HG02884 (cell line): ENCODE measurements around the gene TAS2R42.

Experiments
- ATAC-seq: cut with Tn5 transposase; IDR thresholded peaks from one replicate; pipeline ENCODE4 v1.9.1; 2021; ENCODE audit warnings: mild to moderate bottlenecking, moderate library complexity; ENCODE audit not compliant: unreplicated experiment

The TAS2R42 gene

DNA sequence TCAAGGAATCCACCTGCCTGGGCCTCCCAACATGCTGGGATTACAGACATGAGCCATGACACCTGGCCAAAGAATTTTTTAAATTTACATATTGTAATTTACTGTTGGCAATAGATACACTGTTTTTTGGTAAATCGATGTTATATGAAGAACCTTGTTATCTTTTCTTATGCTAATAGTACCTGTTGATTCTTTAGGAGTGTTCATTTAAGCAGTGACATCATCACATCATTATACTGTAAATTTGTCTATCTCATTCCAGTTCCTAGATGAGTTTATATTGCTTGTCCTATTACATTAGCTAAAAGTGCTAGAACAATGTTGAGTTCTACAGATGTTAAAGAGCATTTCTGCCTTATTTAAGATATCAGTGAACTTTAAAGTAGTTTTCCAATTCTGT is 39.3 kb downstream of the TAS2R42 start:
- ATAC-seq: no peak

- ATAC-seq: no peak
Measured at GRCh38 chr12:11144297-11144696, 42.4 kb downstream of the TAS2R42 start.

DNA sequence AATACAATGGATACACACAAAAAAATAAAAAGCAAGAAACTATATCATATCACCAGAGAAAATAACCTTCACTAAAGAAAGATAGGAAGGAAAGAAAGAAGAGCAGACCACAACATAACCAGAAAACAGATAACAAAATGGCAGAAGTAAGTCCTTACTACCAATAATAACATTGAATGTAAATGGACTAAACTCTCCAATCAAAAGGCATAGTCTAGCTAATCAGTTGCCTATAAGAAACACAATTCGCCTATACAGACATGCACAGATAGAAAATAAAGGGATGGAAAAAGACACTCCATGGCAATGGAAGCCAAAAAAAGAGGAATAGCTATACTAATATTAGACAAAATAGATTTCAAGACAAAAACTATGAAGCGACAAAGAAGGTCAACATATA is 43.4 kb downstream of the TAS2R42 start:
- no peak for ATAC-seq

GRCh38 chr12:11136075-11136474 is 50.7 kb downstream of the TAS2R42 start:
- peak; percentile 81 for ATAC-seq
